DMS 273 treated with DMSO at 0.1 percent for 48 hours (cell line): ENCODE results near the gene PPM1E.
"Not testable (repeated sequence)": the region's sequence is repeated elsewhere in the genome, so short reads cannot be mapped to it uniquely, and the experiment has no call there.

Experiments
- DNase-seq: peaks from one replicate; lab custom pipeline; 2025; lab: John Stamatoyannopoulos, UW

PPM1E gene

DNA sequence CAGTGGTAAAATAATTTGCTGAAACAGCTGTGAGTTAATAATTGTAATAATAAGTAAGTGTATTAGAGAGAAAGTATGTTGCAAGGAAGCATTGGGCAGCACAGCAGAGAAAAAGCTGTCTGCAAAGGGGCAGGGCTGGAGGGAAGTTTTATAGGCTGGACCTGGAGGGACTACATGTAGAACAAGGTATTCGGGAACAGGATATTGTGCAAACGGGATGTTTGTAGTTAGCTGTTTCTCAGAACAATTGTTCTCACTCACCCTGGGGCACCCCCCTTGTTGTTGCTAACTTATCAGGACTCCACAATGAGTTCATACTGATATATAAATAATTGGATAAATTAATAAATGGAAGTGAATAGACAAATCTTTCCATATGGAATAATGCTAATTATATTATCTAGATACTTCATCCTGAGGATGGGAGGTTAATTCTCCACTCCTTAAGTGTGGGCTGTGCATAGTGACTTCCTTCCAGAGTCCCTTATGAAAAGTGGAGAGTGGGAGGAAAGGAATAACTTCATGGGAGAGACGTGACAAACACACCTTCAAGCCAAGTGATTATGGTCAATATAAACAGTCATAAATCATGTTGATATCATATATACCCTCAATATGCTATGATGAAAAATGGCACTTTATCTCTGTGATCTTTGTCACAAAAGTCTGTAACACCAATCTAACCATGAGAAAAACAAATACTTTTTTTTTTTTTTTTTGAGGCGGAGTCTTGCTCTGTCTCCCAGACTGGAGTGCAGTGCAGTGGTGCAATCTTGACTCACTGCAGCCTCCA lies 85.4 kb downstream of the PPM1E start:
- DNase-seq = no peak

DNA sequence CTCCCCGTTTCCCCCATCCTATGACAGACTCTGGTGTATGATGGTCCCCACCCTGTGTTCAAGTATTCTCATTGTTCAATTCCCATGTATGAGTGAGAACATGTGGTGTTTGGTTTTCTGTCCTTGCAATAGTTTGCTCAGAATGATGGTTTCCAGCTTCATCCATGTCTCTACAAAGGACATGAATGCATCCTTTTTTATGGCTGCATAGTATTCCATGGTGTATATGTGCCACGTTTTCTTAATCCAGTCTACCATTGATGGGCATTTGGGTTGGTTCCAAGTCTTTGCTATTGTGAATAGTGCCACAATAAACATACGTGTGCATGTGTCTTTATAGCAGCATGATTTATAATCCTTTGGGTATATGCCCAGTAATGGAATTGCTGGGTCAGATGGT lies 90.8 kb downstream of the PPM1E start:
- not testable (repeated sequence) for DNase-seq

DNA sequence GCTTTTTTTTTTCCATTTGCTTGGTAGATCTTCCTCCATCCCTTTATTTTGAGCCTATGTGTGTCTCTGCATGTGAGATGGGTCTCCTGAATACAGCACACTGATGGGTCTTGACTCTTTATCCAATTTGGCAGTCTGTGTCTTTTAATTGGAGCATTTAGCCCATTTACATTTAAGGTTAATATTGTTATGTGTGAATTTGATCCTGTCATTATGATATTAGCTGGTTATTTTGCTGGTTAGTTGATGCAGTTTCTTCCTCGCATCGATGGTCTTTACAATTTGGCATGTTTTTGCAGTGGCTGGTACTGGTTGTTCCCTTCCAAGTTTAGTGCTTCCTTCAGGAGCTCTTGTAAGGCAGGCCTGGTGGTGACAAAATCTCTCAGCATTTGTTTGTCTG lies 94.5 kb downstream of the PPM1E start:
- DNase-seq = not testable (repeated sequence)

DNA sequence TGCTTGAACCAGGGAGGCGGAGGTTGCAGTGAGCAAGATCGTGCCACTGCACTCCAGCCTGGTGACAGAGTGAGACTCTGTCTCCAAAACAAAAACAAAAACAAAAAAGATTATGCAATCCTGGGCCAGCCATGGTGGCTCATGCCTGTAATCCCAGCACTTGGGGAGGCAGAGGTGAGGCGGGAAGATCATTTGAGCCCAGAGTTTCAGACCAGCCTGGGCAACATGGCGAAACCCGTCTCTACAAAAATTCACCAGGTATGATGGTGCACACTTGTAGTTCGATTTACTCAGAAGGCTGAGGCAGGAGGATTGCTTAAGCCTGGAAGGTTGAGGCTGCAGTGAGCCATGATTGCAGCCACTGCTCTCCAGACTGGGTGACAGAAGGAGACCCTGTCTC lies 109.6 kb downstream of the PPM1E start:
- DNase-seq = no peak

DNA sequence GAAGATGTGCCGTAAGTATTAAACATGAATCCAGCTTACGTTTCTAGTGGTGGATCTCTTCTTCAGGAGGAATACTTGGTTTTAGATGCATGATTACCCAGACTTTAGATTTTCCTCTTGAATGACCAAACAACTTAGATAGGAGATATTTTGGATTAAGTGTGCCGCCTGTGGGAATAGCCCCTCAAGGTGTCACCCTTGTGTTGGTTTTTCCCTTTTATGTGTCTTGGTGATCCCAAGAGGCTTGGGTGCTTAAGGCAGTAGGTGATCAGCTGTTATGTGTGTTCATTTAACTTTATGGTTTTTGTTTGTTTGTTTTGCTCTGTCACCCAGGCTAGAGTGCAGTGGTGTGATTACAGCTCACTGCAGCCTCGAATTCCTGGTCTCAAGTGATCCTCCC lies 115.1 kb downstream of the PPM1E start:
- no peak for DNase-seq

DNA sequence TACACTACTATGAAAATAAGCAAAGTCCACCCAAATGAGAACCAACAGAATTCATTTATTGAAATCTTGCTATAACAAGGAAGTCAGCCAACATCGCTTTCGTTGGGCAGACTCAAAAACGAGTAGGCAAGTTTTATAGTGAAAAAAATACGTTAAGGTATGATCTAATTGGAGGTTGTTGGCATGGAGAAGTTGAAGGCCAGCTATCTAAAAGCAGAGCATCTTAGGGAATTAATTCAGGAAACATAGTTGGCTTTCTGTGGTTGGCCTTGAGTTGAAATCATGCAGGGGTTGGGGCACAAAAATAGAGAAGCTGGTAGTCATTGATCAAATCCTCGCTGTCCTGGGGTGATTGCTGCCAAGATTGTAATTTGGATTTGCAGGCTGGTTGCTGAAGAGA lies 118.3 kb downstream of the PPM1E start:
- no peak for DNase-seq

DNA sequence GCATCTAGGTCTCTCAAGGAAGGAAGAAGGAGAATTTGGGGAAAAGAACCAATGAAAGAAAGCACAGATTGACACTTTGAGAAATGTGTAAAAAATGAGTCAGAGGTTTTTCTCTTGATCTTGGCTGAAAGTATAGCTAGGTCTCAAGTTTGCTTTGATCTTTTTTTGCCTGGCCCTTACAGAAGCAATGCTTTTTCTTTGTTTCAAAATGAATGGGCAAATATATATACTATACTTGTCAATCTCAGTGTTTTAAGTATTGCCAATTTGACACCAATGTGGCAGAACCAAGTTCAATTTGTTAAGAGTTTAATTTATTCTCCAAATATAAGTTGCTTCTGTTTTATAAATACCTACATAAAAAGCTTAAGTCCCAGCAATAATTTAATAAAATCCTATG lies 119.6 kb downstream of the PPM1E start:
- no peak for DNase-seq

DNA sequence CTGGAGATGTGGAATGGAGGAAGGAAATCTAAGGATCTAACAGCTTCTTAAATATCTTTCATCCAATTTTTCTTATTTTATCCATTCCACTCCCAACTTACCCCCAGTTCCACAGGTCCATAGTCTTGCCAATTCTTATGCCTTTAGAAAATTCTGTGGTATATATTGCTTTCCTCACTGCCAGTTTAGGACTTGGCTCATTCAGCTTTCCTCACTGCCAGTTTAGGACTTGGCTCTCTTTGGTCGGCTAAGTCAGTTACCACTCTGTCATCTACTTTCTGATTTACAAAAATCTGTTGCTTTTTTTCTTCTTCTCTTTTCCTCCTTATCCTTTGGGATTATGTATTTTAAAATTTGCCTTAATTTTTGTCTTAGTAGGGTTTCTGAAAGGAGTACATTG lies 128.5 kb downstream of the PPM1E start:
- no peak for DNase-seq

DNA sequence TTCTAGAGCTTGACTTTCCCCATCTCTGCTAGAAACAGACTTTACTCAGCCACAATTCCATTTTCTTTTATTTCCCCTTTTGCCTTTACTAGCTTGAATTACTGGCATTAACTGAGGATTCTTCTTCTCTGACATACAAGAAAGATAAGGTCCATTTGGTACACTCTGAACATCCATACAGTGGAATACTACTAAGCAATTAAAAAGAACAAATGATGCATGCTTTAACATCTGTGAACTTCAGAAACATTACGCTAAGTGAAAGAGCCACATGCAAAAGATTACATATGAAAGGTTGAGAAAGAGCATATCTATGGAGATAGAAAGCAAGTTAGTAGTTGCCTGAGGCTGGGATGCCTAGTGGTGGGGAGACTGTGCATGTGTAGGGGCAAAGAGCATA lies 130.9 kb downstream of the PPM1E start:
- DNase-seq = no peak

DNA sequence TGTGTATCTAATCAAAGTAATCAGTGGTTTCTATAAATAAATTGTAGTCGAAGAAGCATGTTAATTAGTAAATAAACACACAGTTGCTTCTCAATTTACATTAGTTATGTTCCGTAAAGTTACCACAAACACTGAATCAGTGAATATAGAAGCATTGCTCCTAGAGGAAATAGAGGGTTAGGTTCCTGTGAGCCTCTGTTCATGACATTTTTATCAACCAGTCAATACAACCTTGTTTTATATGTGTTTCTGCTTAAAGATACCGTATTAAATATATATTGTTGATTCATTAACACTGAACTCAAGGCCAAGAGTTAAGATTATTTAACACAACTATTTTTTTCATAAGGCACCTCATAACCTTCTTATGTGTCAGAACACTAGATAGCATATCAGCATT lies 134.3 kb downstream of the PPM1E start:
- DNase-seq = no peak

DNA sequence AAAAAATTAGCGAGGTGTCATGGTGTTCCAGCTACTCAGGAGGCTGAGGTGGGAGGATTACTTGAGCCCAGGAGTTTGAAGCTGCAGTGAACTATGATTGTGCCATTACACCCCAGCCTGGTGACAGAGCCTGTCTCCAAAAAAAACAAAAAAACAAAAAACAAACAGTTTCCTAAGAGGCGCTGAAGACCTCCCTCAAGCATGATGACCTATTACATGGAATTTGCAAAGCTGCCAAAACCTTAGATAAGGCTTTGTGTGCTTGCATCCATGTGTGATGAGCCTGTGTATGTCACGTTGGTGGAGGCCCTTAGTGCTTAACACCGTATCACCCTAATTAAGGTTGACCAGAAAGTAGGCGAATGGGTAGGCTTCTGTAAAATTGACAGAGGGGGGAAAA lies 143.5 kb downstream of the PPM1E start:
- DNase-seq = no peak

DNA sequence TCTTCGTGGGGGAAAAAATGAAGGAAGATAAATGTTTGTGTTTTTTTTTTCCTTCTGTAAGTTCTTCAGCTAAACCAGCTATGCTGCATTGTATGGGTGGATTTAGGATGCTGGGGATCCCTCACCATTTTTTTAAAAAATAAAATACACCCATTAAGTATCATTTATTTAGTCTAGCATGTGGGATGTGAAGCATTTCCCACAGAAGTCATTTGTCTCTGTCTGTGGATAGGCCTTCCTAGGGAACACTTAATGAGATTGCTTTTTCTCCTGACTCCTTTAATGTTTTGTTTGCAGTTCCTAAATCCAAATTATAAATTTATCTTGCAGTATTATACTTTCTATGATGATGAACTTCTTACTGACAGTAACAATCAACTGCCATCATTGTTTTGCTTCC lies 146.7 kb downstream of the PPM1E start:
- DNase-seq = no peak

DNA sequence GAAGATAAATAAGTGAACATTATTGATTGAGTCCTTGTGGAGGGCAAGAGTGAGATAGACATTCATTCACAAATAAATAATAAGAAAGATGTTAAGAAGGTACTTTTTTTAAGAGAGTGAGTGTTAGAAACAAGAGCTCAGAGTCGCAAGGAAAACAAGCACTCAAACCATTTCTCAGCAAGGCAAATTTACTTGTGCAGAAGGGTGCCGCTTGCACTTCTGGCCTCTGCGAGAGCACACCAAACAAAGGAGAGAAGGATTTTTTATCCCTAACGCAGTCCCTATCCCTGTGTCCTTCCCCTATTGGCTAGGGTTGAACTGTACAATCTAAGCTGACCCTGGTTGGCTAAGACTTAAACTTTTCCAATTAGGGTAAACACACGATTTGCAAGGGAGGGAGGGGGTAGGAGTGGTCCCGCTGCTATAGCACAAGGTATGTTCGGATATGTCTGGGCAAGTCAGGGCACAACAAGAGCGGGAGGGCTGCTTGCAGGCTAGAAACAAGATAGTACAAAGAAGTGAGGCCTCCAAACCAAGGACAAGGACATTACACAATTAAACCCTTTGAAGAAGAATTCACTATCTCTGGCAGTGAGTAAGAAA lies 156.2 kb downstream of the PPM1E start:
- no peak for DNase-seq

DNA sequence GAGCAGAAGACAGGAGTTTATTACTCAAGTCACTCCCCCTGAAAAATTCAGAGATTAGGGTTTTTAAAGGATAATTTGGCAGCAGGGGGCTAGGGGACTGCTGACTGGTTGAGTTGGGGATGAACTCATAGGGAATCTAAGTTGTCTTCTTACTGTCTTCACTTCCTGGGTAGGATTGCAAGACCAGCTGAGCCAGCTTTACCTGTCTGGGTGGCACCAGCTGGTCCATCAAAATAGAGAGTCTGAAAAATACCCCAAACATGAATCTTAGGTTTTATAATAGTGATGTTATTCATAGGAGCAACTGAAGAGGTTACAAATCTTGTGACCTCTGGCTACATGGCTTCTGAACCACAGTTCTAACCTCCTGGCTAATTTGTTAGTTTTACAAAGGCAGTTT lies 157.9 kb downstream of the PPM1E start:
- DNase-seq = no peak

DNA sequence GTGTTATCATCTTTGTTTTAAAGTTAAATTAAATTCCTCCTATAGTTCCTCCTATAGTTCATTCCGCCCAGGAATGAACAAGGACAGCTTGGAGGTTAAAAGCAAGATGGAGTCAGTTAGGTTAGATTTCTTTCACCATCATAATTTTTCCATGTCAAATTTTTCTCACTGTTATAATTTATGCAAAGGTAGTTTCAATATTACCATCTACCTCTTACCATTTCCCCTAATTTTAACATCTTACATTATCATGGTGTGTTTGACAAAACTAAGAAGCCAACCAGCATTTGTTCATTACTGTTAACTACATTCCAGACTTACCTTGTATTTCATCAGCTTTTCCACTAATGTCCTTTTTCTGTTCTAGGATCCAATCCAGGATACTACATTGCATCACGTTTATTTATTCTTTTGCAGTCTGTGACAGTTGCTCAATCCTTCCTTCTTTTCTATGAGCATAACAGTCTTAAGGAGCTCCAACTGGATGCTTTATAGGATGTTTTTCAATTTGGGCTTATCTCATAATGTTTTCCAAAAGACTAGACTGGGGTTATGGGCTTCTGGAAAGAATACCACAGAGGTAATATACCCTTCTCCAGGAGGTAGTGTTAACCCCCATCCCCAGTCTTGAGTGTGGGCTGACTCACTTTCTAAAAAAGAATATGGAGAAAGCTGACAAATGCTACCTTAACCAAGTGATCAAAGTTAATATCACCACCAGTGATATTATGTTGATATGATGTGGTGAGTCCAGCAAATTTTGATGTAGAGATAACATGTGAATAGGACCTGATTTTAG lies 158.5 kb downstream of the PPM1E start:
- no peak for DNase-seq

DNA sequence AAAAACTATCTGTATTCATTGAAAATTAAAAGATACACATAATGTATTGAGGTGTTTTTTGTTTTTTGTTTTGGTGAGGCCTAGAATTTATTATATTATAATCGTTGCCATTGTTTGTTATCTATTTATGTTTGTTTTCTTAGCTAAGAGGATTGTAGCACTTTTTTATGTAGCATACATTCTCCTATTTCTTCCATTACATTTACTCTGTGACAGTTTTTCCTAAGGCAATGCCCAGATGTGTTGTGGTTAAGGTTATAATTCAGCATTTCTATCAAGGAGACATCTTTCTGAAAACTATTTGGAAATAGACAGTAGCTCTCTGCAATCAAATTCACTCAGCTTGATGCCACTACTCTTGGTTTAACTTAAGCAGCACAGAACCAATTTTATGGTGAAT lies 161.6 kb downstream of the PPM1E start:
- DNase-seq = no peak

DNA sequence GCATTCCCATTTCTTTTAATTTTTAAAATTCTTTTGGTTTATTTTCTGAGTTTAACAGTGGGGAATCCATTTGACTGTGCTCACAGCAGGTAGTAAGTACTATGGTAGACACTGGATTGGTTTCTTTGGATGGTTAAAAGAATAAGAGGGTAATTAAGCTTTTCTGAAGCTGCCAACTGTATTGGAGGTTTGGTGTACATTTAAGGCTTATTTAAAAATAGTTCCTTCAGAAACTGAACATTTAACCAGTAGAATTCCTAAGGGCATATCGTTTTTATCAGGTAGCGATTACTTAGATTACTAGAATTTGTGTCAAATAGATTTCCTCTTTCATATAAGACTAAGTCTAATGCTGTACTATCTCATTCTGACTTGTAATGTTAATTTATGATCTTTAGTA lies 162.4 kb downstream of the PPM1E start:
- no peak for DNase-seq

DNA sequence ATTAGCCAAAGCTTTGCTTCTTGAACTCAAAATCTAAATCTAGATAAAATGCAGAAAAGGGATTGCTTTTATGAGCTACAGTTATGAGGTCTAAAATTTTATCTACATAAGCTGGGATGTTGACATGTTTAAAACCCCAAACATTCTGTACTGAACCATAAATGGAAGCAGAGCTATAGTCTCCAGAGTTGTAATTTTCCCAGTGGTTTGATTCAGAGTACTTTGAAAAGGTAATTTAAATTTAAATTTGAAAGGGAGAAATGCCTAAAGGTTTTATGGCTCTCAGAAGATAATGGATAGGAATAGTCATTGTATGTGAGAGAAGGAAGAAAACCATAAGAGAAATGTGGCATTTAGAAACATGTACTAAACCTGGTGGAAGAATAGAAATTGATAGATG lies 163.2 kb downstream of the PPM1E start:
- DNase-seq = no peak

DNA sequence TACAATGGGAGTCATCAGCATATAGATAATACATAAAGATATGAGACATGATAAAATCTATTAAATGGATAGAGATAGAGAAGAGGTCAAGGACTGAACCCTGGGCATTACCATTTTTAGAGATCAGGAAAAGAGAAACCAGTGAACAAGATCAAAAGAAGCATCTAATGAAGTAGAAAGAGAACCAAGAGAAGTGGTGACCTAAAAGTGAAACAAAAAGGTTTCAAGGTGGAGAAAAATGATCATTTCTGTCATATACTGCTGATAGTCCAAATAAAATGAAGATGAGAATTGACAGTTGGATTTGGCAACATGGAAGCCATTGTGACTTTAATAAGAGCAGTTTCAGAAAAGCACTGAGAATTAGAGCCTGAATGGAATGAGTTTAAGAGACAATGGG lies 165.1 kb downstream of the PPM1E start:
- DNase-seq = no peak

DNA sequence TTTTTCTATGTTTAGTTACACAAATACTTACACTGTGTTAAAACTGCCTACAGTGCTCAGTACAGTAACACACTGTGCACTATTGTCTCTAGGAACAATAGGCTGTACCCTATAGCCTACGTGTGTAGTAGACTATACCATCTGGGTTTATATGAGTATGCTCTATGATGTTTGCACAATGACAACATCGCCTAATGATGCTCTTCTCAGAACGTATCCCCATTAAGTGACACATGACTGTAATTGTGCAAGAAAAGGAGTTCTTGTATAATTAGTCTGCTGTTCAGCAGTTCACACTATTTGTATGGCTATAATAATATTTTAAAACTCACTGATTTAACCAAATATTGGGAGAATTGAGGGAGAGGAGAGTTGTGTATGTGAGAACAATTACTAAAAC lies 177.3 kb downstream of the PPM1E start:
- DNase-seq = no peak

DNA sequence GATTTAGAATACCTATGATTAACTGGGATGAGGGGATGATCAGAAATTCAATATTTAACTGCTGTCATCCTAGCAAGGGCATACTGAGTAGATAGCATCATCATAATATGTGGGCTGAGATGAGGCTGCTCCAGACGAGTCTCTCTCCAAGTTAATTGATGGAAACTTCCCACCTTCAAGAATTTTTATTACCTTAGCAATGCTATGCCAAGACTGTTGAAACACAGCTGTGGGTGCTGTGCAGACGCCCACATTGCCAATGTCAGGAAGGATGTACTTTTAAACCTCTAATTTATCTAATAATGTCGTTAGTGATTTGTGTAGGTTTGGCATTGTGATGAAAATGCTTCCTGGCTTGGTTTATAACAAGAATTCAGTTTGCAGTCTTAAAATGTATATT lies 180.6 kb downstream of the PPM1E start:
- DNase-seq = no peak

DNA sequence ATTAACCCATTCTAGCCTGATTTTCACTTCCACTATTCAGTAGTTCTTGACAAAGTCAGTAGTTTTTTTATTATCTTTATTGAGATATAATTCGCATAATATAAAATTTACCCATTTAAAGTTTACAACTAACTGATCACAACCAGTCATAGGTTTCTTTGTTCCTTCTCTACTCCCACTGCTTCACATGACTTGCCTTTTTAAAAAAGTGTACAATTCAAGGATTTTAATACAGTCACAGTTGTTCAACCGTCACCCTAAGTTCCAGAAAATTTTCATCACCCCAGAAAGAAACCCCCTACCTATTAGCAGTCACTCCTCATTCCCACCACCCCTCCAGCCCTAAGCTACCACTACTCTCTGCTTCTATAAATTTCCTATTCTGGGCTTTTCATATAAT lies 188.5 kb downstream of the PPM1E start:
- DNase-seq = no peak

DNA sequence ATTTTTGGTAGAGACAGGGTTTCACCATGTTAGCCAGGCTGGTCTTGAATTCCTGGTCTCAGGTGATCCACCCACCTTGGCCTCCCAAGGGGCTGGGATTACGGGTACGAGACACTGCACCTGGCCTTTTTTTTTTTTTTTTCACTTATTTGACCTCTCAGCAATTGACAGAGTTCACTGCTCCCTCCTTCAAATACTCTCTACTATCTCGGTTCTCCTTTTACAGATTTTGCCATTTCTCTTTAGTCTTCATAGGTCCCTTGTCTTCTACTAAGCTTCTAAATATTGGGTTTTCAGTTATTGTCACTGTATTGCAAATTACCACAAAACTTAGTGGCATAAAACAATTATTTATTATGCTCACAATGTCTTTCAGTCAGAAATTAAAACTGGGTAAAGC lies 191.8 kb downstream of the PPM1E start:
- no peak for DNase-seq
